HepG2 (cell line): Measurements from ENCODE around the gene ARRDC4. TPM values are rescaled to one million over a fixed set of nuclear protein-coding genes. Genes with fewer than 3 reads are reported as not detected.

ENCODE experiments used
- ATAC-seq: fragments of 200-7000 bp; cut with Tn5 transposase; 3 replicates; pipeline ENCODE4 v1.9.1; 2020; ENCODE audit warnings: mild to moderate bottlenecking, moderate library complexity
- BruUV-seq: library from RNA; stranded (reverse); fragments of 400-500 nt; replicated peaks from 2 replicates; lab custom pipeline; 2021; lab: Mats Ljungman, UMichigan
- CTCF ChIA-PET: fragments of 300-600 bp; formaldehyde crosslinking; extraction: SDS; loops from one replicate; lab custom pipeline; 2021; ENCODE audit warnings: low total read pairs, inconsistent platforms, low intra/inter-chr PET ratio; lab: Yijun Ruan, JAX
- POLR2A ChIA-PET: fragments of 350-600 bp; sonication (Branson Sonifier 250); formaldehyde crosslinking; loops from one replicate; lab custom pipeline; 2020; ENCODE audit warnings: antibody characterized with exemption, inconsistent platforms; lab: Yijun Ruan, JAX
- DNase-seq: peaks from one replicate; pipeline ENCODE4 v3.0.0-alpha.2; 2015; ENCODE audit warnings: low spot score
- FAIRE-seq: peaks from 3 replicates; lab custom pipeline; 2011; peaks lifted over from hg19 to GRCh38; lab: Jason Lieb, UNC
- H2AFZ ChIP-seq: one replicate; pipeline ENCODE4 v1.6.1; 2011; ENCODE audit warnings: low read length, inconsistent platforms
- H3K27ac ChIP-seq: fragments of 300-600 bp; 3 replicates; pipeline ENCODE4 v1.8.0; 2011; ENCODE audit warnings: mixed run types, mild to moderate bottlenecking, mixed read lengths, low read length, inconsistent platforms; ENCODE audit not compliant: insufficient read depth; ENCODE audit errors: extremely low read length
- H3K27me3 ChIP-seq, 2 experiments: fragments of 200-600 bp in 1 of 2; 2 replicates in 1 of 2; 3 replicates in 1 of 2; pipeline versions ENCODE4 v1.6.0 to v1.8.0; 2011; ENCODE audit warnings: low read length in 2 of 2, mild to moderate bottlenecking in 2 of 2, moderate library complexity in 2 of 2, inconsistent platforms in 1 of 2; ENCODE audit not compliant: insufficient read depth in 2 of 2, control insufficient read depth in 1 of 2
- H3K36me3 ChIP-seq, 2 experiments: fragments of 200-600 bp in 1 of 2; replicated peaks in 1 of 2; 2 replicates in 1 of 2; 3 replicates in 1 of 2; pipeline versions ENCODE4 v1.5.1 to v1.8.0; 2011; ENCODE audit warnings: low read length in 2 of 2, inconsistent platforms in 1 of 2; ENCODE audit not compliant: insufficient read depth in 2 of 2, control insufficient read depth in 1 of 2
- H3K4me1 ChIP-seq: 2 replicates; pipeline ENCODE4 v1.5.1; 2012; ENCODE audit warnings: low read length, inconsistent platforms; ENCODE audit not compliant: insufficient read depth
- H3K4me2 ChIP-seq: 2 replicates; pipeline ENCODE4 v1.6.0; 2011; ENCODE audit warnings: low read depth, low read length, inconsistent platforms
- H3K4me3 ChIP-seq, 3 experiments: fragments of 200-600 bp in 1 of 3; sonication (generic), shearing (Covaris generic) in 1 of 3; replicated peaks in 1 of 3; 2 replicates each; pipeline ENCODE4 v1.5.1; 2011 to 2016; ENCODE audit warnings: low read length in 3 of 3, inconsistent platforms in 2 of 3, low read depth in 2 of 3, mild to moderate bottlenecking in 2 of 3, control low read depth in 1 of 3, mixed read lengths in 1 of 3; ENCODE audit not compliant: insufficient read depth in 1 of 3
- H3K79me2 ChIP-seq: one replicate; pipeline ENCODE4 v1.6.1; 2011; ENCODE audit warnings: low read length, inconsistent platforms; ENCODE audit not compliant: insufficient read depth
- H3K9ac ChIP-seq: 2 replicates; pipeline ENCODE4 v1.6.0; 2011; ENCODE audit warnings: mild to moderate bottlenecking, low read depth, low read length, inconsistent platforms; ENCODE audit not compliant: insufficient read depth
- H3K9me3 ChIP-seq: 2 replicates; pipeline ENCODE4 v1.5.1; 2012; ENCODE audit warnings: mild to moderate bottlenecking, low read length
- H4K20me1 ChIP-seq: 2 replicates; pipeline ENCODE4 v1.6.0; 2011; ENCODE audit warnings: inconsistent platforms, mild to moderate bottlenecking, low read length, moderate library complexity; ENCODE audit not compliant: insufficient read depth
- DMAP1 ChIP-seq: IDR thresholded peaks from 2 replicates; pipeline ENCODE4 v1.6.1; 2016
- ERF ChIP-seq: IDR thresholded peaks from 2 replicates; pipeline ENCODE4 v1.6.1; 2018; ENCODE audit warnings: missing biosample characterization, missing genetic modification reagents
- HMG20B ChIP-seq: conservative IDR thresholded peaks from 2 replicates; pipeline ENCODE4 v1.6.1; 2016; ENCODE audit warnings: missing genetic modification reagents, missing compliant biosample characterization
- MAFF ChIP-seq: IDR thresholded peaks from 2 replicates; pipeline ENCODE4 v1.6.1; 2011; ENCODE audit warnings: low read depth, low read length, improper control_type of control experiment
- MAFK ChIP-seq, 2 experiments: IDR thresholded peaks in 1 of 2; conservative IDR thresholded peaks in 1 of 2; 2 replicates each; pipeline ENCODE4 v1.6.1; 2011; ENCODE audit warnings: improper control_type of control experiment in 2 of 2, low read length in 2 of 2
- MIER3 ChIP-seq: IDR thresholded peaks from 2 replicates; pipeline ENCODE4 v1.6.1; 2016; ENCODE audit warnings: missing compliant biosample characterization, borderline replicate concordance
- PBX2 ChIP-seq: IDR thresholded peaks from 2 replicates; pipeline ENCODE4 v1.6.1; 2016; ENCODE audit warnings: control low read depth
- PRMT3 ChIP-seq: sonication (generic); formaldehyde crosslinking; IDR thresholded peaks from 2 replicates; pipeline ENCODE4 v1.8.1; 2022; ENCODE audit warnings: low read depth, mild to moderate bottlenecking, moderate library complexity, missing genetic modification reagents, borderline replicate concordance
- SOX13 ChIP-seq, 3 experiments: fragments of 450-650 bp in 1 of 3; sonication (generic) in 1 of 3; formaldehyde crosslinking in 1 of 3; IDR thresholded peaks in 2 of 3; conservative IDR thresholded peaks in 1 of 3; 2 replicates each; pipeline versions ENCODE4 v1.5.0 to v1.6.1; 2016 to 2020; ENCODE audit warnings: antibody characterized with exemption in 1 of 3, mild to moderate bottlenecking in 1 of 3, missing compliant biosample characterization in 1 of 3, missing genetic modification reagents in 1 of 3, moderate library complexity in 1 of 3
- SP1 ChIP-seq, 2 experiments: fragments of 450-650 bp in 1 of 2; sonication (generic) in 1 of 2; formaldehyde crosslinking in 1 of 2; IDR thresholded peaks; 2 replicates each; pipeline versions ENCODE4 v1.4.0 to v1.6.1; 2016 to 2020; ENCODE audit warnings: missing genetic modification reagents in 1 of 2
- ZNF18 ChIP-seq: sonication (generic); formaldehyde crosslinking; IDR thresholded peaks from 2 replicates; pipeline ENCODE4 v1.8.0; 2022; ENCODE audit warnings: mild to moderate bottlenecking, missing genetic modification reagents; ENCODE audit not compliant: insufficient replicate concordance
- ZNF431 ChIP-seq: sonication (generic); formaldehyde crosslinking; IDR thresholded peaks from 2 replicates; pipeline ENCODE4 v1.9.0; 2022; ENCODE audit warnings: missing genetic modification reagents, low read depth, mild to moderate bottlenecking, borderline replicate concordance
- ZNF576 ChIP-seq: sonication (generic); formaldehyde crosslinking; IDR thresholded peaks from 2 replicates; pipeline ENCODE4 v1.4.0; 2020; ENCODE audit warnings: mild to moderate bottlenecking, missing genetic modification reagents
- ZNF777 ChIP-seq: sonication (generic); formaldehyde crosslinking; IDR thresholded peaks from 2 replicates; pipeline ENCODE4 v1.4.0; 2020; ENCODE audit warnings: missing genetic modification reagents
- WGBS: methylation state at CpG from one replicate; pipeline ENCODE4 v1.1.6; 2017; ENCODE audit warnings: low lambda C conversion rate; 5-methylcytosine and 5-hydroxymethylcytosine counted together
- in situ Hi-C: cut with HindIII; loops from 2 replicates; pipeline ENCODE4 v1.10.0; 2017; ENCODE audit warnings: low pct_unique_long_range_greater_than_20kb; ENCODE audit not compliant: extremely low pct_ligation_motif_present
- intact Hi-C: fragments of 100-400 bp; cut with micrococcal nuclease; formaldehyde crosslinking; loops from one replicate; pipeline ENCODE4 v1.10.0; 2022; ENCODE audit not compliant: unreplicated experiment
- polyA plus RNA-seq, 8 experiments: library from polyadenylated mRNA; depleted of rRNA in 3 of 8; stranded (reverse) in 7 of 8; unstranded in 1 of 8; fragments of >200 nt; fragmentation: Illumina TruSeq in 4 of 8; extraction: Trizol in 4 of 8; gene quantifications; 2 replicates each; pipeline versions ENCODE4 v1.2.1 to v1.2.3, GENCODE V29; 2011 to 2016; ENCODE audit warnings: low read depth in 4 of 8, missing spikeins in 1 of 8, mixed read lengths in 1 of 8; ENCODE audit not compliant: insufficient read depth in 1 of 8
- total RNA-seq, 5 experiments: library from RNA; depleted of rRNA; stranded (reverse); fragments of >200 nt; fragmentation: Illumina TruSeq; extraction: Trizol; gene quantifications; 2 replicates each; pipeline ENCODE4 v1.2.3, GENCODE V29; 2016; ENCODE audit warnings: low read depth in 1 of 5
- TF ChIP-seq, protein P1 (sequence below): sonication (generic); formaldehyde crosslinking; IDR thresholded peaks from 2 replicates; pipeline ENCODE4 v1.8.0; 2022; ENCODE audit warnings: mild to moderate bottlenecking, missing genetic modification reagents

Gene ARRDC4
- total and polyA plus RNA-seq, 2 of the 13 experiments (the other 11 are each of a cell fraction or from before 2014, with no cell fraction given) = 1.5 to 2.5 TPM

DNA sequence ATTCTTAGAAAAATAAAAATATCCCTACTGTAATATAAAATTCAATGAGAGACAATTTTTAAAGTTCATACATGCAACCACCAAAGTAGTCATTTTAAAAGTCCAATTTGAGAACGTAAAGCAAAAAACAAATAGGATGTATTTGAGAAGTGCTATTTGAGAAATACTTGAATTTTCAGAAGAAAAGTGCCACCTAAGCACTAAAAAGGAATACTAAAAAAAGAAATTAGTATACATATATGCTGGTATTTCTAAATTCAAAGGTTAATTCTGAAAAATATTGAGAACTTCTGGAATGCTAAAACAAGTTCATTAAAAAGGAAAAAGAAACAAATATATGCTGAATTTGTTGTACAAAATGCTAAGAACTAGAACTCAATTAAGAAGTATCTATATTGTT, 29.2 kb upstream of the ARRDC4 start:
- ATAC-seq (no peak), FAIRE-seq (no peak), DNase-seq (no peak)
- Histone ChIP-seq H3K27me3 (no peaks in the 10 kb centered on the region), H3K4me3 (no peak overlapping the region), H3K79me2 (no peaks in the 10 kb centered on the region), H3K36me3 (no peaks in the 10 kb centered on the region), H3K9me3 (peaks cover 11% of the 10 kb centered on the region), H4K20me1 (no peaks in the 10 kb centered on the region), H3K4me2 (no peak overlapping the region), H3K9ac (no peak overlapping the region), H3K27ac (no peak overlapping the region), H2AFZ (no peak overlapping the region), H3K4me1 (no peaks in the 10 kb centered on the region)
- ChIA-PET POLR2A (no interaction called here), CTCF (no interaction called here)
- TF ChIP-seq SP1 (IDR thresholded peaks at IDR 0.05) (no peak), SP1 (CRISPR knock-in tag; IDR thresholded peaks at IDR 0.05) (no peak), ZNF777 (no peak), ZNF431 (no peak), ZNF18 (CRISPR knock-in tag) (no peak), MAFK (conservative IDR thresholded peaks at IDR 0.05 in 1 of 2, IDR thresholded peaks at IDR 0.05 in 1 of 2; ENCODE audit: low read length in 2 of 2) (peak; percentile 20 to 43; a peak in 2 of 4 replicates), MAFF (0 out of 2 replicates have a peak, but pooled peaks have one; percentile 6)
- in situ Hi-C loops = no loop called here
- BruUV-seq = no TSS peak
- 0% methylated on average over 1 of the region's 1 CpG for WGBS
- intact Hi-C loops = no loop called here

- Histone ChIP-seq H3K9me3 (peaks cover 11% of the 10 kb centered on the region), H4K20me1 (no peaks in the 10 kb centered on the region), H3K79me2 (no peaks in the 10 kb centered on the region), H3K36me3 (no peaks in the 10 kb centered on the region), H3K4me2 (no peak overlapping the region)
- no TSS peak for BruUV-seq
- ChIA-PET CTCF (no interaction called here), POLR2A (no interaction called here)
- no peak for DNase-seq
- in situ Hi-C loops = no loop called here
- WGBS = 0% methylated on average over 1 of the region's 1 CpG
- TF ChIP-seq ZNF576 (no peak), SOX13 (IDR thresholded peaks at IDR 0.05) (no peak), SOX13 (CRISPR knock-in tag; conservative IDR thresholded peaks at IDR 0.05 in 1 of 2, IDR thresholded peaks at IDR 0.05 in 1 of 2) (no peak), PRMT3 (CRISPR knock-in tag) (no peak), PBX2 (no peak), MIER3 (CRISPR knock-in tag) (no peak), HMG20B (CRISPR knock-in tag) (no peak), DMAP1 (CRISPR knock-in tag) (no peak), ERF (CRISPR knock-in tag) (no peak)
- TF ChIP-seq, protein P1, sequence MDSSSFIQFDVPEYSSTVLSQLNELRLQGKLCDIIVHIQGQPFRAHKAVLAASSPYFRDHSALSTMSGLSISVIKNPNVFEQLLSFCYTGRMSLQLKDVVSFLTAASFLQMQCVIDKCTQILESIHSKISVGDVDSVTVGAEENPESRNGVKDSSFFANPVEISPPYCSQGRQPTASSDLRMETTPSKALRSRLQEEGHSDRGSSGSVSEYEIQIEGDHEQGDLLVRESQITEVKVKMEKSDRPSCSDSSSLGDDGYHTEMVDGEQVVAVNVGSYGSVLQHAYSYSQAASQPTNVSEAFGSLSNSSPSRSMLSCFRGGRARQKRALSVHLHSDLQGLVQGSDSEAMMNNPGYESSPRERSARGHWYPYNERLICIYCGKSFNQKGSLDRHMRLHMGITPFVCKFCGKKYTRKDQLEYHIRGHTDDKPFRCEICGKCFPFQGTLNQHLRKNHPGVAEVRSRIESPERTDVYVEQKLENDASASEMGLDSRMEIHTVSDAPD = no peak
- TF ChIP-seq, all 625 proteins: peak for 0
- Histone ChIP-seq H3K27ac (no peak overlapping the region), H3K4me1 (no peaks in the 10 kb centered on the region), H3K9ac (no peak overlapping the region), H3K4me3 (no peak overlapping the region), H2AFZ (no peak overlapping the region), H3K27me3 (no peaks in the 10 kb centered on the region)
- intact Hi-C loops = no loop called here
- FAIRE-seq = no peak
- ATAC-seq = no peak
Observed at GRCh38 chr15:97933589-97933988, 26.9 kb upstream of the ARRDC4 start.
